ENCODE data around the gene AGXT. TPM values are rescaled to one million over a fixed set of nuclear protein-coding genes. Genes with fewer than 3 reads are reported as not detected.
"Not testable (repeated sequence)": the region's sequence is repeated elsewhere in the genome, so short reads cannot be mapped to it uniquely, and the experiment has no call there.

The AGXT gene
- total RNA-seq, 1 donor from 2014 or later: not detected

DNA sequence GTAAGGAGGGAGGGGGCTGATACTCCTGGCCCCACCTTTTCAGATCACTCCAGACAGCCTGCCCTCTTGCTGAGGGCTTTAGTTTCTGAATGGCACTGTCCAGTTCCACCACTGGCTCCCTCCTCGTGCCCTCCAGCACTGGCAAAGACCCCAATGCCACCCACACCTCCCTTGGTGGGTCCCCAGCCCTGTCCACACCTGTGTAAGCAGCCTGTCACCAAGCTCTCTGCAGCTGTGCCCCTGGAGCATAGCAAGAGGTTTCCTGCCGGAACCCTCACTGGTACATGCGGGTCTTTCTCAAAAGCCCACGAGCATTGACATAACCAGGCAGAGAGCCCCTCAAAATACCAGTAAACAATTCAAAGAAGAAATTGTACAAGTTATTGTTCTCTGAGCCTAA, 31.0 kb upstream of the AGXT start:
- intact Hi-C loops (cut with DNase I): no loop called here
- ATAC-seq (ENCODE audit: poor library complexity) (no peak), DNase-seq (no peak)

- DNase-seq (no peak), ATAC-seq (ENCODE audit: poor library complexity) (no peak)
- intact Hi-C loops (cut with DNase I): no loop called here
Observed at GRCh38 chr2:240839152-240840143, 29.2 kb upstream of the AGXT start.

DNA sequence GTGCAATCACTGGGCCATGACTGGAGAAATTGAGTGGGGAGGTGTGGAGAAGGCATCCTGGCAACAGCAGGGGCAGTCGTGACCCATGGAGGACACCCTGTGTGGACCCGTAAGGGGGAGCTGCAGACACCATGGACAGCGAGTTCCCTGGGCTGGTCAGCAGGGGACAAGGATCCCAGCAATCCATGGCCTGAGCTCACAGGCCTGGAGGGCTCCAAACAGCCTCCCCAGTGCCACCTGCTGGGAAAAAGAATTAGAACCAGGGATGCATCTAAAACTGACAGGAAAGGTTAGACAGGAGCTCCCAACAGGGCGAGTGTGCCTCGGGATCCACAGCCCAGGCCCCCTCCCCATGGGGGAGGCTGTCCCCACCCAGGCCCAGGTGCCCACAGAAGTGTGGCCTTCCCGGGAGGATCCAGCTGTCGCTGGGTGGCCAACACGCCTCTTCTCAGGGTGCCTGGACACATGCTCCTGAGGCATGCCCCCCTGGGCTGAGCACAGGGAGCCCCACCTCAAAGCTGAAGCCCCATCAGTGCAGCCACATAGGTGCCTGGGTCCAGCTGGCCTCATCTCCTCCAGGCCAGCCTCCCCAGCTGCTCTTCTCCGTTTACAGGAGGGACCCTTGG, 28.1 kb upstream of the AGXT start:
- intact Hi-C loops (cut with DNase I): no loop called here

DNA sequence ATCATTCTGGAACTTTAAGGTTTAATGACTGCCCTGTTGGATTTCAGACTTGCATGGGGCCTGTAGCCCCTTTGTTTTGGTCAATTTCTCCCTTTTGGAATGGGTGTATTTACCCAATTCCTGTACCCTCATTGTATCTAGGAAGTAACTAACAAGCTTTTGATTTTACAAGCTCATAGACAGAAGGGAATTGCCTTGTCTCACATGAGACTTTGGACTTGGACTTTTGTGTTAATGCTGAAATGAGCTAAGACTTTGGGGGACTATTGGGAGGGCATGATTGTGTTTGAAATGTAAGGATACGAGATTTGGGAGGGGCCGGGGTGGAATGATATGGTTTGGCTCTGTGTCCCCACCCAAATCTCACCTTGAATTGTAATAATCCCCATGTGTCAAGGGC, 22.3 kb upstream of the AGXT start:
- ATAC-seq (ENCODE audit: poor library complexity); DNase-seq; intact Hi-C loops (cut with DNase I): not testable (repeated sequence)

More for the DNA sequence above, 28.1 kb upstream of the AGXT start:
- peak; percentile 84 for ATAC-seq (ENCODE audit: poor library complexity)
- DNase-seq: no peak

DNA sequence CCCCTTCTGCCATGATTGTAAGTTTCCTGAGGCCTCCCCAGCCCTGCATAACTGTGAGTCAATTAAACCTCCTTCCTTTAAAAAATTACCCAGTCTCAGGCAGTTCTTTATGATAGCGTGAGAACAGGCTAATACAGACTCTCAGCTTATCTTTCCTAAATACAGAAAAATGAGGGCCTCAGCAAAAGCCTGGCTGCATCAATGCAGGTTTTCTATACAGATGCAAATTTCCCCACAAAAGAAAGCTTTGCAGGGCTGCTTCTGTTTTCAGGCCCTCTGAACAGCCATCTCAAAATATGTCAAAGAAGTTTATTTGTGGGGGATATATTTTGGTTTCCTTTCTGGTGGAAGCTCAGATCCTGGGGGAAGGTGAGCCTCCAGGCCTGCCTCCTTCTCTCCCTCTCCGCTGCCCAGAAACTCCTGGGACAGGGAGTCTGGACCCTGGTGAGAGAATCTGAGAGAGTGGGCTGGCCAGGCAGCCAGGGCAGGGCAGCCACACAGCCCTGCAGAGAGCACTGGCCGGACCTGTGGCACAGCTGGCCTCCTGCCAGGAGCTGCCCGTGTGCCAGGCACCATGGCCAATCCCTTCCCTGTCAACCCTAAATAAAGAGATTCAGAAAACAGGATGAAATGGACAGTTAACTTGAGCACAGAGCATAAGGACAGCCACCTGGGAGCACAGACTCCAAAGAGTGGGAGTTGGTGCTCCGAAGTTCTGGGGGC, 21.6 kb upstream of the AGXT start:
- peak; percentile 62 for DNase-seq
- ATAC-seq (ENCODE audit: poor library complexity): peak; percentile 57
- intact Hi-C loops (cut with DNase I): no loop called here

DNA sequence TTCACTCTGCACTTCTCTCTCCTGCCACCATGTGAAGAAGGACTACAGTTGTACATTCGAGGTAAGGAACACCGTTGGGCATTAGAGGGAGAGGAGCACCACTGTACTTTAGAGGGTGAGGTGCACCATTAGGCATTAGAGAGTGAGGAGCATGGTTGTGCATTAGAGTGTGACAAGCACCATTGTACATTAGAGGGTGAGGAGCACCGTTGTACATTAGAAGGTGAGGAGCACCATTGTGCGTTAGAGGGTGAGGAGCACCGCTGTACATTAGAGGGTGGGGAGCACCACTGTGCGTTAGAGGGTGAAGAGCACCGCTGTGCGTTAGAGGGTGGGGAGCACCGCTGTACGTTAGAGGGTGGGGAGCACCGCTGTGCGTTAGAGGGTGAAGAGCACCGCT, 20.8 kb upstream of the AGXT start:
- intact Hi-C loops (cut with DNase I): no loop called here
- DNase-seq (no peak), ATAC-seq (ENCODE audit: poor library complexity) (no peak)

- intact Hi-C loops (cut with DNase I): no loop called here
Observed at GRCh38 chr2:240848900-240849680, 19.5 kb upstream of the AGXT start.

DNA sequence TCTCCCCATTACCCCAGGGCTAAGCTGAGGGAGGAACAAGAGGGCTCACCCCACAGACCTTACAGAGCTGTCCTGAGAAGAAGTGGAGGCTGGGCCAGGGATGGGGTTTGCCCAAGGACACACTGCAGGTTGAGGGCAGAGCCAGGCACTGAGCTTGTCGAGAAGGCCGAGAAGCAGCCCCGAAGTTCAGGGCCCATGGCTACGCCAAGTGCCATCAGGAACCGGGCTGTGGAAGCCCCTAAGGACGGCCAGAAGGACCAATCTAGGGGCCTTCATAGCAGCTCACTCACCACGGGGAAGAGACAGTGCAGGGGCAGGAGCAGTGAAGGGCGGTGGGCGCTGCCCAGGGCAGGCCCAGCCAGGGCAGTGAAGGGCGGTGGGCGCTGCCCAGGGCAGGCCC, 18.6 kb upstream of the AGXT start:
- DNase-seq (no peak), ATAC-seq (ENCODE audit: poor library complexity) (no peak)
- intact Hi-C loops (cut with DNase I): no loop called here

More at GRCh38 chr2:240848900-240849680, 19.5 kb upstream of the AGXT start:
- DNase-seq: no peak
- no peak for ATAC-seq (ENCODE audit: poor library complexity)

DNA sequence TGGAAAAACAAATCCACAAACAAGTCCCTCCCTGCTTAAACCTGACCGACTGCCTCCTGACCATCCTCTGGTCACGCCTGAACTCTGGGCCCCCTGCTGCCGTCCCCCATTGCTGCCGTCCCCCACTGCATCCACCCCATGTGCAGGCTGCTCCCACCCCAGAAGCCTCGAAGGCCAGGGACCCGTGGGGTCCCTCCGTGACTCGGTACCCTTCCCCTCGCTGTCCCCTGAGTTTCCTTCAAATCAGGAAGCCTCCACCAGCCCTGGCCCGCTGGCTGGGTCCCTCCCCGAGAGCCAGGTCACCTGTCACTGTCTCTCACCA, 17.9 kb upstream of the AGXT start:
- ATAC-seq (ENCODE audit: poor library complexity): no peak
- DNase-seq: no peak
- intact Hi-C loops (cut with DNase I): no loop called here

GRCh38 chr2:240851078-240851991, 17.3 kb upstream of the AGXT start:
- intact Hi-C loops (cut with DNase I): no loop called here
- DNase-seq (peak; percentile 90), ATAC-seq (ENCODE audit: poor library complexity) (peak; percentile 96)

GRCh38 chr2:240852671-240853314, 15.8 kb upstream of the AGXT start:
- DNase-seq: no peak

DNA sequence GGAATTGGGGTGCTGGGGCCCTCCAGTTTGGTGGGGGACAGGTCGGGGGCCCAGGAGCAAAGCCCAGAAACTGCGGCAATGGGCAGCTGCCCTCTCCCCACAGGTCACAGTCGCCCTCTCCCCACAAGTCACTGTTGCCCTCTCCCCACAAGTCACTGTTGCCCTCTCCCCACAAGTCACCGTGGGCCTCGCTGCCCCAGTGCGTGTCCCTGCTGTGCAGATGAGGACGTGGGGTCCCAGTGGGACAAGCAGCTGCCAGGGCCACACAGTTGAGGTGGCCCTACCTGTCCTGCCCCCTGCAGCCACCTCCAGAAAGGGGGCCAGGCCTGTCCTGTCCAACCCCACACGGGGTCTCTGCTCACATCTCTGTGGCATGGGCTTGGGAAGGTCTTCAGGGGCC, 13.0 kb upstream of the AGXT start:
- ATAC-seq (ENCODE audit: poor library complexity) (no peak), DNase-seq (no peak)
- intact Hi-C loops (cut with DNase I): no loop called here

More at GRCh38 chr2:240852671-240853314, 15.8 kb upstream of the AGXT start:
- intact Hi-C loops (cut with DNase I): no loop called here
- no peak for ATAC-seq (ENCODE audit: poor library complexity)

- intact Hi-C loops (cut with DNase I): no loop called here
- no peak for DNase-seq
- ATAC-seq (ENCODE audit: poor library complexity): no peak
Observed at GRCh38 chr2:240856151-240856980, 12.3 kb upstream of the AGXT start.

DNA sequence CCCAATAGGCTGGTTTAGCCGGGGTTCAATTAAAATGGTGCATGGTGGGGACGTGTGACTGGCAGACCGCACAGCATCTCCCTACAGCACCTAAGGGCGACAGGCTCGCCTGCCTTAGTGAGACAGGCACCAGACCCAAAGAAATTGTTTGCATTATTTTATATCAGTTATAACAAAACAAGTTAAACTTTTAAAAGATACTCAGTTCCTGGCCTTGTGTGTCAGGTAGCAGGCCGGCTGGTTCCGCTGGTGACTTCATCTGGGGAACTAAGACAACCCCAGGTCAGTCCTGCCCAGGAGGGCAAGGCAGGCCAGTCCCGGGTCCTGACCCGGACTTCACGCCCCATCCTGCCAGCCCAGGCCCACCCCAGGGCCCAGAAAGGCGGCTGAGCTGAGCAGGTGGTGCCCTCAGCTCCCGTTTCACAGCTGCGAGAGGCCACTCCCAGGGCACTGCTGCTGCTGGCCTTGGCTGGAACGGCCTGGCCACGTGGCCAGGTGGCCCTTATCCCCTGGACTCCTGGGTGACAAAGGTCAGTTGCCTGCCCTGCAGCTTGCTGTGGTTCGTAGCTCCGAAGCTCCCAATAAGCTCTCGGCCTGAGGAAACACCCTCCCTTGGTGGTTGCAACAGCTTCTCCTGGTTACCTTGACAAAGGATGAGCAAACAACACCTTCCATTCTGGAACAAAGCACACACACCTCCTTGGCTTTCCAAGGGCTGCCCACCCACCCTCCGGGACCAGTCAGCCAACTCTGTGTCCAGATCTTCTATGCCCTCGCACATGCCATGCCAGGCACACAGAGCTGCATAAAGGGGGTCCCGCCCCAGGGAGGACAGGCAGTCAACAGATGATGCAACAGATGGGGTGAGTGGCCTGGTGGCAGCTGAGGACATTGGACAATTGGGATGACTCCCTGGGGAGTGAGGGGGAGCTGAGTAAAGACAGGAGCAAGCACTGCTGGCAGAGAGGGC, 11.3 kb upstream of the AGXT start:
- intact Hi-C loops (cut with DNase I): no loop called here
- DNase-seq (no peak), ATAC-seq (ENCODE audit: poor library complexity) (no peak)

GRCh38 chr2:240858321-240858720, 10.3 kb upstream of the AGXT start:
- intact Hi-C loops (cut with DNase I): no loop called here

More at GRCh38 chr2:240858321-240858720, 10.3 kb upstream of the AGXT start:
- no peak for ATAC-seq (ENCODE audit: poor library complexity)
- no peak for DNase-seq

All from Right ventricle myocardium superior (tissue), 1 donor.